NCI-H446 treated with DMSO at 0.1 percent for 48 hours (cell line): ENCODE measurements around the gene KCNH8.
"Not testable (repeated sequence)": the region's sequence is repeated elsewhere in the genome, so short reads cannot be mapped to it uniquely, and the experiment has no call there.

ENCODE experiments used
- DNase-seq: peaks from one replicate; lab custom pipeline; 2025; lab: John Stamatoyannopoulos, UW

The KCNH8 gene

GRCh38 chr3:19147905-19148767 is at the start of gene KCNH8:
TSS of gene KCNH8 (plus strand) at chr3:19148510. CDS start at chr3:19148720, 210 bp downstream.
- DNase-seq, result no peak

GRCh38 chr3:19102654-19103290 is 45.5 kb upstream of the KCNH8 start:
- DNase-seq, result not testable (repeated sequence)

GRCh38 chr3:19103510-19103909 is 44.8 kb upstream of the KCNH8 start:
- no peak for DNase-seq

GRCh38 chr3:19104459-19104858 is 43.9 kb upstream of the KCNH8 start:
- DNase-seq, result no peak

GRCh38 chr3:19105826-19106225 is 42.5 kb upstream of the KCNH8 start:
- DNase-seq, result no peak

- DNase-seq, result no peak
Observed at GRCh38 chr3:19106307-19106706, 42.0 kb upstream of the KCNH8 start.

GRCh38 chr3:19107719-19108118 is 40.6 kb upstream of the KCNH8 start:
- no peak for DNase-seq

GRCh38 chr3:19110335-19110895 is 37.9 kb upstream of the KCNH8 start:
- peak; percentile 40 for DNase-seq

- DNase-seq, result peak; percentile 67
Observed at GRCh38 chr3:19114461-19114860, 33.8 kb upstream of the KCNH8 start.

- no peak for DNase-seq
Observed at GRCh38 chr3:19116239-19116638, 32.1 kb upstream of the KCNH8 start.

GRCh38 chr3:19124752-19125151 is 23.6 kb upstream of the KCNH8 start:
- DNase-seq, result no peak

GRCh38 chr3:19139863-19140262 is 8.4 kb upstream of the KCNH8 start:
- DNase-seq, result no peak

- no peak for DNase-seq
Observed at GRCh38 chr3:19146685-19147650, 1.3 kb upstream of the KCNH8 start.

- no peak for DNase-seq
Observed at GRCh38 chr3:19148768-19149091, 420 bp downstream of the KCNH8 start.

GRCh38 chr3:19149368-19149767 is 1.1 kb downstream of the KCNH8 start:
- no peak for DNase-seq

- DNase-seq, result no peak
Observed at GRCh38 chr3:19151171-19151570, 2.9 kb downstream of the KCNH8 start.

GRCh38 chr3:19154693-19155250 is 6.5 kb downstream of the KCNH8 start:
- peak; percentile 46 for DNase-seq

GRCh38 chr3:19155375-19155774 is 7.1 kb downstream of the KCNH8 start:
- DNase-seq, result peak; percentile 73

GRCh38 chr3:19159966-19160635 is 11.8 kb downstream of the KCNH8 start:
- no peak for DNase-seq

GRCh38 chr3:19165654-19166053 is 17.3 kb downstream of the KCNH8 start:
- DNase-seq, result peak; percentile 71

GRCh38 chr3:19171794-19172193 is 23.5 kb downstream of the KCNH8 start:
- no peak for DNase-seq
